SK-N-SH (cell line): Measurements from ENCODE around the gene KANK3. TPM values are rescaled to one million over a fixed set of nuclear protein-coding genes. Genes with fewer than 3 reads are reported as not detected.
"Not testable (repeated sequence)": the region's sequence is repeated elsewhere in the genome, so short reads cannot be mapped to it uniquely, and the experiment has no call there.

ENCODE experiments used
- CTCF ChIA-PET: fragments of 300-600, 350-600 bp; formaldehyde crosslinking; extraction: SDS; loops from one replicate; lab custom pipeline; 2021; lab: Yijun Ruan, JAX
- POLR2A ChIA-PET: fragments of 350-600 bp; sonication (Branson Sonifier 250); formaldehyde crosslinking; extraction: SDS; loops from one replicate; lab custom pipeline; 2020; ENCODE audit warnings: antibody characterized with exemption, inconsistent platforms; lab: Yijun Ruan, JAX
- DNase-seq: peaks from one replicate; pipeline ENCODE4 v3.0.0; 2012
- H2AFZ ChIP-seq: fragments of 200-600 bp; sonication (generic); 2 replicates; pipeline ENCODE4 v1.8.1; 2016; ENCODE audit warnings: antibody characterized with exemption, mild to moderate bottlenecking, low read depth
- H3F3A ChIP-seq: fragments of 200-600 bp; sonication (generic); replicated peaks from 2 replicates; pipeline ENCODE3; 2016; ENCODE audit warnings: antibody characterized with exemption, mild to moderate bottlenecking; ENCODE audit not compliant: insufficient read depth
- H3K27ac ChIP-seq, 2 experiments: fragments of 200-500 bp in 1 of 2; fragments of 200-600 bp in 1 of 2; sonication (Bioruptor generic) in 1 of 2; sonication (generic), shearing (Covaris generic) in 1 of 2; 2 replicates each; pipeline versions ENCODE4 v1.5.1 to v1.6.1; 2014 to 2016; ENCODE audit warnings: low read depth in 2 of 2, inconsistent platforms in 1 of 2, low read length in 1 of 2, mild to moderate bottlenecking in 1 of 2, mixed read lengths in 1 of 2
- H3K27me3 ChIP-seq: fragments of 200-600 bp; sonication (generic), shearing (Covaris generic); 2 replicates; pipeline ENCODE4 v1.6.1; 2016; ENCODE audit warnings: mixed run types; ENCODE audit not compliant: insufficient read depth
- H3K36me3 ChIP-seq, 2 experiments: fragments of 200-500 bp in 1 of 2; fragments of 200-600 bp in 1 of 2; sonication (Bioruptor generic) in 1 of 2; sonication (generic) in 1 of 2; replicated peaks in 1 of 2; 2 replicates each; pipeline versions ENCODE3 to v1.5.1; 2014 to 2016; ENCODE audit warnings: low read length in 1 of 2, mild to moderate bottlenecking in 1 of 2; ENCODE audit not compliant: insufficient read depth in 2 of 2, control insufficient read depth in 1 of 2
- H3K4me1 ChIP-seq, 2 experiments: fragments of 200-500 bp in 1 of 2; fragments of 200-600 bp in 1 of 2; sonication (Bioruptor generic) in 1 of 2; sonication (generic), shearing (Covaris generic) in 1 of 2; 2 replicates each; pipeline versions ENCODE4 v1.5.1 to v1.6.1; 2014 to 2016; ENCODE audit warnings: low read depth in 1 of 2, low read length in 1 of 2, mixed run types in 1 of 2; ENCODE audit not compliant: insufficient read depth in 2 of 2, control insufficient read depth in 1 of 2
- H3K4me2 ChIP-seq: fragments of 200-600 bp; sonication (generic), shearing (Covaris generic); 2 replicates; pipeline ENCODE4 v1.6.1; 2017; ENCODE audit warnings: mixed run types
- H3K4me3 ChIP-seq, 2 experiments: fragments of 200-500 bp in 1 of 2; fragments of 200-600 bp in 1 of 2; sonication (Bioruptor generic) in 1 of 2; sonication (generic), shearing (Covaris generic) in 1 of 2; 2 replicates each; pipeline versions ENCODE4 v1.5.1 to v1.8.1; 2014 to 2016; ENCODE audit warnings: low read depth in 2 of 2, inconsistent platforms in 1 of 2, low read length in 1 of 2, mild to moderate bottlenecking in 1 of 2, mixed read lengths in 1 of 2, moderate library complexity in 1 of 2
- H3K79me2 ChIP-seq: fragments of 200-600 bp; sonication (generic); 2 replicates; pipeline ENCODE4 v1.8.1; 2017; ENCODE audit warnings: mild to moderate bottlenecking; ENCODE audit not compliant: insufficient read depth
- H3K9ac ChIP-seq: fragments of 200-600 bp; sonication (generic); 2 replicates; pipeline ENCODE4 v1.6.1; 2017; ENCODE audit warnings: mixed run types
- H3K9me2 ChIP-seq: fragments of 200-600 bp; sonication (generic); 2 replicates; pipeline ENCODE4 v1.6.1; 2017; ENCODE audit warnings: mixed run types
- H3K9me3 ChIP-seq: fragments of 200-600 bp; sonication (generic); 2 replicates; pipeline ENCODE4 v1.6.1; 2017; ENCODE audit warnings: mixed run types, mild to moderate bottlenecking, moderate library complexity
- H4K20me1 ChIP-seq: fragments of 200-600 bp; sonication (generic); 2 replicates; pipeline ENCODE4 v1.6.1; 2017; ENCODE audit warnings: mild to moderate bottlenecking, mixed run types; ENCODE audit not compliant: insufficient read depth
- CTCF ChIP-seq: fragments of 200-600 bp; sonication (generic); IDR thresholded peaks from 2 replicates; pipeline ENCODE4 v1.6.1; 2017; ENCODE audit warnings: antibody characterized with exemption, mild to moderate bottlenecking, moderate library complexity
- FOXJ3 ChIP-seq: sonication (generic); formaldehyde crosslinking; IDR thresholded peaks from 2 replicates; pipeline ENCODE4 v1.5.1; 2020; ENCODE audit warnings: mild to moderate bottlenecking, missing genetic modification reagents
- GATA2 ChIP-seq: sonication (generic); formaldehyde crosslinking; IDR thresholded peaks from 2 replicates; pipeline ENCODE4 v1.5.0; 2020; ENCODE audit warnings: mild to moderate bottlenecking, missing genetic modification reagents
- MAX ChIP-seq: IDR thresholded peaks from 2 replicates; pipeline ENCODE4 v1.4.0; 2012; ENCODE audit warnings: low read depth
- MEF2A ChIP-seq: IDR thresholded peaks from 2 replicates; pipeline ENCODE4 v1.4.0; 2012; ENCODE audit warnings: low read depth, borderline replicate concordance
- PBX3 ChIP-seq: IDR thresholded peaks from 2 replicates; pipeline ENCODE4; 2012
- REST ChIP-seq: IDR thresholded peaks from 2 replicates; pipeline ENCODE4 v1.6.1; 2012; ENCODE audit warnings: mild to moderate bottlenecking, low read depth, low read length, moderate library complexity
- TCF12 ChIP-seq: IDR thresholded peaks from 2 replicates; pipeline ENCODE4 v1.4.0; 2012
- TEAD4 ChIP-seq: IDR thresholded peaks from 2 replicates; pipeline ENCODE4 v1.4.0; 2012; ENCODE audit warnings: mild to moderate bottlenecking, borderline replicate concordance; ENCODE audit not compliant: insufficient read depth
- YY1 ChIP-seq: IDR thresholded peaks from 2 replicates; pipeline ENCODE4 v1.4.0; 2012; ENCODE audit warnings: low read depth, mild to moderate bottlenecking
- ZBTB33 ChIP-seq: IDR thresholded peaks from 2 replicates; pipeline ENCODE4 v1.4.0; 2012; ENCODE audit warnings: low read depth, borderline replicate concordance
- WGBS: methylation state at CpG from one replicate; pipeline ENCODE4 v1.1.6; 2017; ENCODE audit warnings: low lambda C conversion rate; 5-methylcytosine and 5-hydroxymethylcytosine counted together
- polyA plus RNA-seq, 3 experiments: library from polyadenylated mRNA; depleted of rRNA; stranded (reverse); fragments of >200 nt; gene quantifications; 2 replicates each; pipeline ENCODE4 v1.2.3, GENCODE V29; 2012

The KANK3 gene
- polyA plus RNA-seq, 1 of the 3 experiments (the other 2 are of a cell fraction), result 0.51 TPM

- H3K9me2 ChIP-seq, H3K9ac ChIP-seq, H3K36me3 ChIP-seq, H3K9me3 ChIP-seq, H3K27ac ChIP-seq, H2AFZ ChIP-seq, H4K20me1 ChIP-seq, DNase-seq, H3K4me3 ChIP-seq, H3K79me2 ChIP-seq, H3K4me2 ChIP-seq, H3K4me1 ChIP-seq, H3F3A ChIP-seq, POLR2A ChIA-PET: not testable (repeated sequence)
- WGBS, result 98% methylated on average over 4 of the region's 4 CpGs
- H3K27me3 ChIP-seq, result peaks cover 18% of the 10 kb centered on the region; the same call in 1 of the 2 replicates
- CTCF ChIA-PET, result interaction anchor here (1.0 to 6.5 kb wide), 4 partner anchors 12 to 76 kb away, joined by 3 to 61 read pairs (median 6); no protein-coding TSS in a partner anchor
Observed at GRCh38 chr19:8341504-8341903, 1.6 kb downstream of the KANK3 start.

GRCh38 chr19:8340341-8341096 is 2.5 kb downstream of the KANK3 start:
- Histone ChIP-seq H3K4me2 (no peak overlapping the region), H3K9me2 (no peaks in the 10 kb centered on the region), H3K27ac (no peak overlapping the region), H2AFZ (no peak overlapping the region), H3K36me3 (no peaks in the 10 kb centered on the region), H3K27me3 (peaks cover 27% of the 10 kb centered on the region), H4K20me1 (no peaks in the 10 kb centered on the region), H3F3A (peaks cover 3% of the 10 kb centered on the region), H3K79me2 (no peaks in the 10 kb centered on the region), H3K4me1 (no peaks in the 10 kb centered on the region; a peak in 1 of 4 replicates), H3K4me3 (no peak overlapping the region), H3K9me3 (no peaks in the 10 kb centered on the region), H3K9ac (no peak overlapping the region)
- 33% methylated on average over 15 of the region's 15 CpGs for WGBS
- POLR2A ChIA-PET, result interaction anchor here (0.6 kb wide), 1 partner anchor 15 kb away, joined by 5 read pairs; no protein-coding TSS in a partner anchor
- CTCF ChIA-PET, result interaction anchor here (1.0 to 6.5 kb wide), 6 partner anchors 10 to 77 kb away, joined by 3 to 61 read pairs (median 5); partner anchors contain the start of gene MARCHF2
- peak; percentile 25 for TF ChIP-seq CTCF
- no peak for TF ChIP-seq TCF12
- peak; percentile 65 for DNase-seq

- TF ChIP-seq MAX, result no peak
- TF ChIP-seq FOXJ3 (CRISPR knock-in tag), result no peak
- no peak for TF ChIP-seq ZBTB33
- TF ChIP-seq REST, result no peak
- no peak for TF ChIP-seq TEAD4
- TF ChIP-seq YY1, result no peak
- no peak for TF ChIP-seq MEF2A
- TF ChIP-seq PBX3, result no peak
- TF ChIP-seq GATA2, result no peak
- Histone ChIP-seq H3K27ac (no peak overlapping the region), H3F3A (peaks cover under 1% of the 10 kb centered on the region), H3K9ac (no peak overlapping the region), H3K36me3 (no peaks in the 10 kb centered on the region), H3K4me3 (no peak overlapping the region), H4K20me1 (no peaks in the 10 kb centered on the region), H3K4me2 (no peak overlapping the region), H2AFZ (no peak overlapping the region), H3K4me1 (no peaks in the 10 kb centered on the region; a peak in 1 of 4 replicates), H3K27me3 (peaks cover 37% of the 10 kb centered on the region), H3K9me3 (no peaks in the 10 kb centered on the region), H3K79me2 (no peaks in the 10 kb centered on the region), H3K9me2 (no peaks in the 10 kb centered on the region)
- ChIA-PET CTCF (interaction anchor here (6.5 kb wide), 1 partner anchor 15 kb away, joined by 61 read pairs; no protein-coding TSS in a partner anchor), POLR2A (no interaction called here)
- no peak for DNase-seq
- 37% methylated on average over 6 of the region's 6 CpGs for WGBS
Observed at GRCh38 chr19:8338835-8339234, 4.2 kb downstream of the KANK3 start.
